GM21390 (cell line): ENCODE measurements around the gene DYNLT2.
"Not testable (repeated sequence)": the region's sequence is repeated elsewhere in the genome, so short reads cannot be mapped to it uniquely, and the experiment has no call there.

Experiments
- ATAC-seq: cut with Tn5 transposase; IDR thresholded peaks from one replicate; pipeline ENCODE4 v1.9.1; 2021; ENCODE audit not compliant: unreplicated experiment

DYNLT2 gene

DNA sequence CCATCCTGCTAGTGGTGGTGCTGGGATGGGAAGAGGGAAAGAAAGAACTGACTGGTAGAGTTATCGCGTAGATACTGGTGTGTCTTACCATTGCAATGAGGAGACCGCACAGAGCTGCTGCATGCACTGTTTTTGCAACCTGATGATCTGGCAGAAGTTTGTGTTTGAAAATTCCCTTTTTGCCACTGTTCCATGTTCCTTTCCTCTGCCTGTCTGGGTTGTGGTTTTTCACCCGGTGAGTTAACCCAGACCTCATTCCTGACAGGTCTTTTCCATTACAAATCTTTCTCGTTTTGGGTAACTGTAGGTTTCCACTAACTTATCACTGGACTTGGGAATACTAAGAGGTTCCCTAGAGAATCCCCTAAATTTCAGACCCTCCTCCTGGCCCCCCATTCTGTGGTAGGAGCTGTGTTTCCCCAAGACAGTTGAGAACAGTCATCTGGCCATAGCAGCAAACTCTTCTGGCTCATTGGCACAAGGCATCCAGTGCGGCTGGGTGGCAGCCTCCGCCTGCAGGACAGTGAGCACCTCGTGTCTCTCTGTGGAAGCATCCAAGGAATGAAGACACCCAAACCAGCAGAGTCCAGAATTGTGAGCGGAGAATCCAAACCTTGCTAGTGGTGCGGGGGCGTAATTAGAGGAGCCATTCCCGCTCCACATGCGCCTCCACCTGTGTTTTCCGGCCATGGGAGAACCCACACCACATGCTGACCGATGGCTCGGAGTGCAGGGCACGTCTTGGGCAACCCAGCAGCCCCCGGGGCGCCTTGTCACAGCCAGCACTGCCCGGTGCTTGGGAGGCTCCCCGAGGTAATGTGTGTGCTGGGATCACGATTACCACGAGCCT is 32.8 kb upstream of the DYNLT2 start:
- no peak for ATAC-seq

DNA sequence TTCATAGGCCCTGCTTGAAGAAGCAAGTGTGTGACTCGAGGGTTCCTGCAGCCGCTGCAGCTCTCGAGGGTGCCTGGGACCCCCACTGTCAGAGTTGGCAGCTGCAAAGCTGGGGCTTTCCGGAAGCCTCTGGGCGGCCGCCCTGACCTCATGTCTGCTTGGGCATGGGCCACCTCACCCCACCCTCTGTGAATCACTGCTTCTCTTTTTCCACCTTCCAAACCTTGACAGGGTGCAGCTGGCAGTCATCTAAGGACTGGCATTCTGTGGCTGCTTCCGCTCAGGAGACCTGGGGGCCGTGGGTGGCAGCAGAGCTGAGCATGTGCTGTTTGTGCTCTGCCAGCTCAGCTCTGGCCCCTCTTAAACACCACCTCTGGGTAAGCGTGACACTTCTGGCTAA is 32.0 kb upstream of the DYNLT2 start:
- ATAC-seq: no peak

DNA sequence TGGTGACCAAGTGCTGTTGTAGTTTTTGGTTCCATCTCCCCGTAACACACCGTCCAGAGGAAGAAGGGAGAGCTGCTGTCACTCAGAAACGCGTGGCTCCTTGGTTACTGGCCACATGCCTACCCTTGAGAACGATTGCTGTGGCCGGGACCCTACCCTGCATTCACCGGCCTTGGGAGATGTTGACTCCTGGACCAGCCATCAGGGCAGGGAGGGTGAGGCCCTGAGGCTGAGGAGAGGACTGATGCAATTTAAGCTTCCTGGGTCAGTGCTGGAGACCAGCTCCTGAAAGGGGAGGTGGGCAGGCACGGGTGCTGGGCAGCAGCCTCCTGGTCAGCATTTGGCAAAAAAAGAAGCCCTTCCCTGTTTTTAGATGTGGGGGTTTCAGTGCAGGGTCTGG is 31.6 kb upstream of the DYNLT2 start:
- ATAC-seq: no peak

DNA sequence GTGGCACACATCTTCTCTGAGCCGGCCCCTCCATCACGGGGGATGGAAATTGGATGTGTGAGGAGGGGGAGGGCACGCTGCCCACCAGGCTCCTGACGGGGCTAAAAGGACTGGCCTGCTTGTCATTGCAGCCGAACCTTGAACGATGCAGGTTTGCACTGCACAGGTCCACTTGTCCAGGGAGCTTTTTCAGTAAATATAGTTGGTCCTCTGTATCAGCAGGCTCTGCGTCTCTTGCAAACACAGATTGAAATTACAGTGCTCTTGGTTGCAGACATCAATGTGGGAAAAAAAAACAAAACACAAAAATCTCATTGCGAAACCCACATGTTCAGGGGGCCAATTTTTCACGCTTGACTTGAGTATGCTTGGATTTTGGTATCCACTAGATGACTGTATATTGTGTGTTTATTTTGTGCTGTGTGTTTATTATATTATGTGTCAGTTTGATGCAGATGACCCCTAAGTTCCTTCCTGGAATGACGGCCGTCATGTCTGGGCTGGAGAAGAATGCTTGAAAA is 29.3 kb upstream of the DYNLT2 start:
- ATAC-seq: no peak

DNA sequence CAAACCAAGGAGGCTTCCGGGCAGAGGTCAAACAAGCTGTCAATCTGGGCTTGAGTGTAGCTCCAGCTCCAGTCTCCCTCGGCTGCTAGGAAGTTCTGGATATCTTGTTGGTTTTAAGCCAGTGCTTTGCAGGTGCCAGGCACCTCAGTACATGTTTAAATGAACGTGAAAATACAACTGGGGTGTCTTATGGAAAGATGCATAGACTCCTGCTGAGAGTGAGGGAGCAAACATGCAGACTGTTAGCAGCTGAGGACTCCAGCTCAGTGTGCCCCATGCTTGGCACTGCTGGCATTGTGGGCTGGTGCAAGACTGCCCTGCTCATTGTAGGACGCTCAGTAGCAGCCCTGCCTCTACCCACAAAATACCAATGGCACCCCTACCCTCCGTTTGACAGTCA is 28.5 kb upstream of the DYNLT2 start:
- ATAC-seq: no peak

DNA sequence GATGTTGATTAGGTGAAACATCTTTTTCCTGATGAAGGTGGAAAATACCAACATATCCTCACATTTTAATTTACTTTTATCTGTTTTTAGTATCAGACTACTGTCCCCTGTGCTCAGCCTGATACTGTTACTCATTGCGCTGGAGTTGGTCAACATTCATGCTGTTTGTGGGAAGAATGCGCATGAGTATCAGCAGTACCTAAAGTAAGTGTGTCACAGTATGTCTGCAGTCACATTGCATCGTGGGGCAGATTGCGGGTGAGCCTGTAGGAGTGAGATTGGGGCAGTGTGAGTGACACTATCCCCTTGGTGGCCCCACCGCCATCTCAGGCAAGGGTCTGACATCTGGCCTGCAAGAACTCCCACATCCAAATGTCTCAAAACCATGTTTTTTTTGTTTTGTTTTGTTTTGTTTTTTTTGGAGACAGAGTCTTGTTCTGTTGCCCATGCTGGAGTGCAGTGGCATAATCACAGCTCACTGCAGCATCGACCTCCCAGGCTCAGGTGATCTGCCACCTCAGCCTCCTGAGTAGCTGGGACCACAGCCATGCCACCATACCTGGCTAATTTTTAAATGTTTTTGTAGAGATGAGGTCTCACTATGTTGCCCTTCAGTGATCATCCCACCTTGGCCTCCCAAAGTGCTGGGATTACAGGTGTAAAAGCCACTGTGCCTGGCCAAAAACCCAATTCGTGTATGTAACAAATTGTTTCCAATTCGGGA is 27.9 kb upstream of the DYNLT2 start:
- no peak for ATAC-seq

DNA sequence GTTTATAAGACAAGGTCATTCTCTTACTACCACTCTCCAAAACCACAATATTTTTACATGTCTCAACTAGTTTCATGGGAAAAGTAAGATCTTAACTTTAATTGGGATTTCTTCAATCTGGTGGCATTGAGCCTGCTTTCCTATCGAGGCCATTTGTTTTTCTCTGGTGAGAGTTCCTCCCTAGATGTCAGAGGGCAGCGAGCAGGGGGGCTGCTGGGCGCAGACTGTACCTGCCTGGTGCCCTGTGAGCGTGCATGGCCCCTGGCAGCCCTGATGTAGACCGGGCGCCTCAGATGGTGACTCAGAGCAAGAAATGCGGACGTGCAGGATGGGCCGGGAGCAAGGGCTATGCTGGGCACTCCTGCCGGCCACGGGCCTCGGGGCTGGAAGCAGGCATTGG is 27.3 kb upstream of the DYNLT2 start:
- no peak for ATAC-seq

DNA sequence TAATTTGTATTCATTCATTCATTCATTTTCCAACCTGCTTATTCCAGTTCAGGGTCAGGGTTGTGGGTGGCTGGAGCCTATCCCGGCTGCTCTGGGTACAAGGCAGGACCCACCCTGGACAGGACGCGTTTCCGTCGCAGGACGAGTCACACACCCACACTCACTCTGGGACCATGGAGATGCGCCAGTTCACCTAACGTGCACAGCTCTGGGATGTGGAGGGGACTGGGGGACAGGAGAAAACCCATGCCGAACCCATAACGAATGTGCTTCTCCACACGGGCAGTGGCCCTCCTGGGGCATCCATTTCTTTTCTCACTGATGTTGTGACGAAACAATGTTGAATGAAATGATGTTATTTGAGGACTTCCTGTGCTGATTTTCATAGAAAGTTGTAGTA is 26.5 kb upstream of the DYNLT2 start:
- no peak for ATAC-seq

DNA sequence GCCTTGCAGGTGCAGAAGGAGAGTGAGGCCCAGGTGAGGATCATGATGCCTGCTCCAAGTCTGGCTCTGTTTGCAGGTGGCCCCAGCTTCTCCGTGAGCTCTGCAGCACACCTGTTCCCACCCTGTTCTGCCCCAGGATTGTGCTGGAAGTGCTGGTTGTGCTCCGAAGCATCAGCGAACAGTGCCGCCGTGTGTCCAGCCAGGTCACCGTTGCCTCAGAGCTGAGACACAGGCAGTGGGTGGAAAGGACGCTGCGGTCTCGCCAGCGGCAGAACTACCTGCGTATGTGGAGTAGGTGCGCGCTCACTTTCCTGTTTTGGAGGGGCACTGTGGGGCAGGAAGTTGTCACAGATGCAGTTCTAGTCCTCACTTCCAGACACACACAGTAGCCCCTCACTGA is 25.0 kb upstream of the DYNLT2 start:
- no peak for ATAC-seq

DNA sequence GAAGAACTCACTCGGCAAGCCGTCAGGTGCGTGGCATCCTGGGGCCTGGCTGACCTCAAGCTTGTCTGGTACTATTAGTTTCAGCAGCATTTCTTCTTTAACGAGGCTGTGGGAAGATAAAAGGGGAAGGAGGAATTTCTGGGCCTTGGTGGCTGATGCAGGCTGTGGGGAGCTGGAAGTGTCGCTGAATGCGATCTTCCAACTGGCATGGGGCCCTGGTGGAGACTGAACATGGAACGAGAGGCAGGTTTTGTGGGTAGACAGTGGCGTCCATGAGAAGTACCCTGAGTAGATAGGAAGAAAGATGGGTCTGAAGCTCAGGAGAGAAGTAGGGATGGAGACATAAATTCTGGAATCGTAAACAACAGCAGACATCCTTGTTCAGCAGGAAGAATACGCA is 23.9 kb upstream of the DYNLT2 start:
- no peak for ATAC-seq

DNA sequence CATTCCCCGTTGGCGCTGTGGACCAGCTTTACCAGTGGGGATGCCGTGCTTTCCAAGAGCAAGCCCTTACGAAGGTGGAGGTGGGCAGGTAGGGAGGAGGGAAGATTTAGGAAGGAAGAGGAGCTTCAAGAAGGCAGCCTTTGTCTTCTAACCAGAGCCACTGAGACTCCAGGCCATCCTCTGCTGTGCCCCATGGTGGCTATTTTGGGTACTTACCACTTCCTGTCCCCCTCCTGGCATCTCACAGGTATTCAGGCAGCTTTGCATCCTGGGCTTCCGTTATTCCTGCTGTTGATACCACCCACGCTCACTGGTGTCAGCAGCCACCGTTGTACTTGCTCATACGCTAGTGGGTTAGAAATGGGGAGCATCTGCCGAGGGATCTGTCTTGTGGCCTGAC is 23.0 kb upstream of the DYNLT2 start:
- no peak for ATAC-seq

DNA sequence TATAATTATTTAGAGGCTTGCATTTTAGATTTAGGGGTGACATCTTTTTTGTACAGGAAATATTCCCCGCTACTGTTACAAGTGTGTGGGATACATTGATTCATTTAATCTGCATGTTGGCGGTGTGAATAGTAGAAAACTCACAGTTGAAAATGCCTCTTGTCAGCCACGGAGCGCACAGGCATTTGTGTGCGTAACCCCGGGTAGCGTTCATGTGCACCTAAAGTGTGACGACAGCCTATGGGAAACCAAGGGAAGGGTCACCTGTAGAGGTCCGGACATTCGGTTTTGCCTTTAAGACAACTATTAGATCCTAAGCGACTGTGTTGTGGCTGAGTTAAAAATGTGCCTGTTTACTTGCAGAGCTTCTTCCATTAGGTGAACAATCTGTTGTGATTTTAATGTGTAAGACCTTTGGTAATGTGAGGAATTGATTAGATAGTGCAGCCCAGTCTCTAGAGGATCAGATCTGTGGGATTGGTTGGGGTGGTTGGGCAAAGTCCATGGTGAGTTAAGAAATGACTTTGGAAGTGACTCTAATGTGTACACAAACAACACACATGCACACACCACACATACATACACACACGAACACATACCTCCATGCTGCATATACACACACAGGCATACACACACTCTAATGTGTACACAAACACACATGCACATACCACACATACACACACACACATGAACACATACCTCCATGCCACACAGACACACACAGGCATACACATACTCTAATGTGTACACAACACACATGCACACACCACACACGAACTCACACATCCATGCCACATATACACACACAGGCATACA is 15.8 kb upstream of the DYNLT2 start:
- no peak for ATAC-seq

DNA sequence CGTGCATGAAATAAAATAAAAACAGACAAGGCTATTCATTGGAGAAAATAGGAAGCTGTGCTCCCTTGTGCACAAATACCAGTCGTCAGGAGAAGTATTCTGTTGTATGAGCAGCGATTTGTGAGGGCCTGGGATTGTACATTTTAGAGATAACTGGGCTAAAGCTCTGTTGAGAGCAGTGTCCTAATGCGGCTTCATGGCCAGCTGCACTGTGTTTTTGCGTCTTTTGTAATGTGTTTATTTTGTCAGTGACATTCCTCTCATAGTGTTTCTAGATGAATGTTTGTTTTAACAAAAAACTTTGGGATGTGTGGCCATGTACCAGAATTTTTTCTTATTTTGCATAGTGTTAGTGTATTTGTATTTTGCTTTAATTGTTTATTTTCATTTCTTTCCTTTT is 14.9 kb upstream of the DYNLT2 start:
- ATAC-seq: no peak

DNA sequence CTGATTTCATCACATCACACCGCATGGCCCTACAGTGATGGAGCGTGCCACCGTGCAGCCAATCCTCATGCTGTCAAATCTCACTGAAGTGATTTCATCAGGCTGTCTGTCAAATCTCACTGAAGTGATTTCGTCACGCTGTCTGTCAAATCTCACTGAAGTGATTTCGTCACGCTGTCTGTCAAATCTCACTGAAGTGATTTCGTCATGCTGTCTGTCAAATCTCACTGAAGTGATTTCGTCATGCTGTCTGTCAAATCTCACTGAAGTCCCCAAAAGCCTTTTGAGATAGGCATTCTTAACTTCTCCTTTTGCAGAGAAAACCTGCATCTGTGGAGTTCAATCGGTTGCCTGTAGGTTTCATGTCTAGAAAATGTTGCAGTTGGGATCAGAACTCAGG is 14.4 kb upstream of the DYNLT2 start:
- ATAC-seq: not testable (repeated sequence)

DNA sequence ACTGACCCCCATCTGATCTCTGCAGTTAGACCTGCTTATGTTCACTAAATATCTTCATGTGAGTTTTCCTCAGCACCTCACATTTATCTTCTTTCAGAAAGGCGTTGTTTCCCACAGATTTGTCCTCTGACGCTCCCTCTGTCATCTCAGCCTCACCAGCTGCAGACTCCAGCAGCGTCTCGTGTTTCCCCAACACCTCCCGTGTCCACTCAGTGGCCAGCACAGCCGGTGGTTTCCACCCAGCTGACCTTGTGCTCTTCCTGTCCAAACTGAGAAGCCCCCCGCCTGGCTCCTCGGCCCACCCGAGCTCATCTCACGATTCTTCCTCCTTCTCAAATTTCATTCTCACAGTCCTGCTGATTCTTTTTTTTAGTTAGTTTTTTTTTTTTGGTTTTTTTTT is 12.5 kb upstream of the DYNLT2 start:
- no peak for ATAC-seq

DNA sequence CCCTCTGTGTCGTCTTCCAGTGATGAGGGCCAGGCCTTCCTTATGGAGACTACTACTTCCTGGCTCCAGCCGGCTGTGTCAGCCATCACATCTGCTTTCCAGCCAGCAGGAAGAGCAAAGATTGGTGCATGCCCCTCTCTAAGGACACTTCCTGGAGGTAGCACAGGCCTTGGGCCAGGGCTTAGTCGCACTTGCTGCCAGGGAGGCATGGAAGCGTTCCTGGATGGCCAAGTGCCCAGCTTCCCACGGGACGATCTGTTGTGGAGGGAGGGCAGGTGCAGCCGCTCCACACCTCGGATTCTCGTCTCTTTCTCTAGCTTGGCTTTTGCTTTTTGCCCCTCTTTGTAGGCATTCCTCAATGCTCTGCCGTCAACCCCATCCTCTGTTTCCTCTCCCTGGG is 11.9 kb upstream of the DYNLT2 start:
- no peak for ATAC-seq

DNA sequence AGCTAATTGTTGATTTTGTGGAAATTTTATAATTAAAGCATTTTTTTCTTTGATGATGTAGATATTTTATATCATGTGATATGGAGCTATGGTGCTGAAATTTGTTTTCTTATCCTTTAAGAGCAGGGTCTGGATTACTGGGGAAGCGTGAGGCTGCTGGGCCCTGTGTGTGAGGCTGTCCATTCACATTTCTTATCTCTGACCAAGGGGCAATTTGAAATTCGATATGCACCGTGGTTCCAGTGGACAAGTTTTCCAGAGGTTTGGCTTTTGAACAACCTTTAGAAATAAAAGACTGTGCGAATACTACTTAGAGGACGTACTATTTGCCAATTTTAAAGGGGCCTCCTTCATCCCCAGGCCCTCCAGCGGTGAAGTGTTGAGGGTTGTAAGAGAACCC is 3.8 kb upstream of the DYNLT2 start:
- no peak for ATAC-seq

DNA sequence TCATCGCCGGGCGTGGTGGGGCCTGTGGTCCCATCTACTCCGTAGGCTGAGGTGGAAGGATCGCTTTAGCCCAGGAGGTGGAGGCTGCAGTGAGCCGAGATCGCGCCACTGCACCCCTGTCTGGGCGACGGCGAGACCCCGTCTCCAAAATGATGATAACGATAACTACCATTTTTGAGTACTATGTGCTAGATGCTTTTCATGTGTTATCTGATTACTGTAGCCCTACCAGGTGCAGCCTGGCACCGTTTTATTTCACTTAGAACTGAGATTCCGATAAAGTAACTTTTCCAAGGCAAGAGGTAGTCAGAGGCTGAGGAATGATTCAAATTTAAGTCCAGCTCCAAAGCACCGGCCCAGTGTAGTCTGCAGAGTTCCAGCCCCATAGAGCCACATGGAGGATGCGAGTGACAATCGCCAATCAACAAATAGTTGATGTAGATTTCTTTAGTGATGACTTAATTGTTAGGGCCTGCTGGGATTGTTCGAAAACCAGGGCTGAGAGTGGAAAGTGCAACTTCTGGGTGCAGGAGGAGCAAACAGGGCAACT is 777 bp upstream of the DYNLT2 start:
- ATAC-seq: no peak

DNA sequence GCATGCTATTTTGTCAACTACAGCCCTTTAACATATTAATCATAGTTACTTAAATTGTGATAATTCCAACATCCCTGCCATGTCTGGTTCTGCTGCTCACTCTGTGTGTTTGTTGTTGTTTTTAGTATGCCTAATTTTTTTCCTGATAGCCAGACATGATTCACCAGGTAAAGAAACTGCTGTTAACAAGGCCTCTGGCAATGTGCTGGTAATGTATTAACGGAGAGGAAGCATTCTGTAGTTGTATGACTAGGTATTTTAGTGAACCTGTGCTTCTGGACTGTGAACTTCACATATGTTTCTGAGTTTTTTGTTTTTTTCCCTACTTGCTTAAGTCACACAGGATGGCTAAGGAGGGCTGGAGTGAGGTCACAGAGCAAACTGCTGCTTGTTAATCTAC is 4.8 kb downstream of the DYNLT2 start:
- ATAC-seq: no peak

DNA sequence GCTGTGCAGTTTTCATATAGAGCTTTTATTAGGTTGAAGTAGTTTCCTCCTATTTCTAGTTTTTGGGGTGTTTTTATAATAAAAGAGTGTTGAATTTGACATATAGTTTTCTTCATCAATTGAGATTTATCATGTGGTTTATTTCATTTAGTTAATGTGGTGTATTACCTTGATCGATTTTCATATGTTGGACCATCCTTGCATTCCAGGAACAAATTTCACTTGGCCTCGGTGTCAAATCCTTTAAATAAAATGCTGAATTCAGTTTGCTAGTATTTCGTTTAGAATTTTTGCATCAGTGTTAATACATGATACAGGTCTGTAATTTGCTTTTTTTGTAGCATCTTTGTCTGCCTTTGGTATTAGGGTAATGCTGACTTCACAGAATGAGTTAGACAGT is 6.0 kb downstream of the DYNLT2 start:
- ATAC-seq: no peak

DNA sequence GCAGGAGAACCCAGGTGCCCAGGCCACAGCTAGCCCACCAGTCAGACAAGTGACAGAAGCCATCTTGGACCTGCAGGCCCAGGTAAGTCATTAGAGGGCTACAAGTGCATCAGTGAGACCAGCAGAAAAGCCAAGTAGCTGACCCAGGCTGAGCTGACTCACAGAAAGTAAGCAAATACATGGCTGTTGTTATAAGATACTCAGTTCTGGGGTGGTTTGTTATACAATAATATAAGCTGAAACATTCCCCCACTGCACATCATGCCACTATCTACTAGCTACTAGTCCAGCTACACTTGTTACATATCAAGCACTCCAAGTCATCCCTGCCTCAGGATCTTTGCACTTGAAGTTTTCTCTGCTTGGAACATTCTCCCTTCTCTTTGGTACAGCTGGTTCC is 10.0 kb downstream of the DYNLT2 start:
- ATAC-seq: no peak
